MG63 (cell line): ENCODE data around the gene DELE1. TPM values are rescaled to one million over a fixed set of nuclear protein-coding genes. Genes with fewer than 3 reads are reported as not detected.
"Not testable (repeated sequence)": the region's sequence is repeated elsewhere in the genome, so short reads cannot be mapped to it uniquely, and the experiment has no call there.

Source experiments
- DNase-seq: peaks from one replicate; pipeline ENCODE4 v3.0.0-alpha.2; 2020
- H3K27me3 ChIP-seq: fragments of 250-450 bp; sonication (Bioruptor Pico); 2 replicates; pipeline ENCODE4 v1.5.1; 2020; ENCODE audit warnings: mild to moderate bottlenecking, moderate library complexity
- H3K36me3 ChIP-seq: fragments of 250-450 bp; sonication (Bioruptor Pico); 2 replicates; pipeline ENCODE4 v1.5.1; 2020; ENCODE audit warnings: mild to moderate bottlenecking, moderate library complexity
- H3K4me3 ChIP-seq: fragments of 250-450 bp; sonication (Bioruptor Pico); 2 replicates; pipeline ENCODE4 v1.5.1; 2020; ENCODE audit warnings: mild to moderate bottlenecking, moderate library complexity
- H3K9me3 ChIP-seq: fragments of 250-450 bp; sonication (Bioruptor Pico); 2 replicates; pipeline ENCODE4 v1.5.1; 2020; ENCODE audit warnings: mild to moderate bottlenecking, moderate library complexity
- total RNA-seq: library from RNA; depleted of rRNA; stranded (reverse); fragments of >200 nt; shearing (Covaris generic); gene quantifications from 2 replicates; pipeline ENCODE4 v1.2.3, GENCODE V29; 2014; ENCODE audit warnings: low replicate concordance

The DELE1 gene
- total RNA-seq, 1 experiment from 2014 or later: 95.9 TPM

GRCh38 chr5:141882594-141883183 is 41.0 kb upstream of the DELE1 start:
- DNase-seq: no peak
- Histone ChIP-seq H3K27me3 (peaks cover 62% of the 10 kb centered on the region), H3K36me3 (no peaks in the 10 kb centered on the region), H3K9me3 (no peaks in the 10 kb centered on the region; the same call in 1 of the 2 replicates), H3K4me3 (no peak overlapping the region)

GRCh38 chr5:141883184-141883891 is 40.3 kb upstream of the DELE1 start:
- no peaks in the 10 kb centered on the region; the same call in 1 of the 2 replicates for H3K9me3 ChIP-seq
- H3K36me3 ChIP-seq: no peaks in the 10 kb centered on the region
- DNase-seq: peak; percentile 53
- H3K4me3 ChIP-seq: no peak overlapping the region
- peaks cover 58% of the 10 kb centered on the region for H3K27me3 ChIP-seq

- DNase-seq: no peak
- H3K36me3 ChIP-seq: no peaks in the 10 kb centered on the region
- H3K27me3 ChIP-seq: peaks cover 53% of the 10 kb centered on the region
- H3K4me3 ChIP-seq: no peak overlapping the region
- no peaks in the 10 kb centered on the region; the same call in 1 of the 2 replicates for H3K9me3 ChIP-seq
Measured at GRCh38 chr5:141883892-141884318, 39.8 kb upstream of the DELE1 start.

- H3K27me3 ChIP-seq: peaks cover 17% of the 10 kb centered on the region
- H3K9me3 ChIP-seq: no peaks in the 10 kb centered on the region; the same call in 1 of the 2 replicates
- H3K36me3 ChIP-seq: no peaks in the 10 kb centered on the region
- H3K4me3 ChIP-seq: no peak overlapping the region
- DNase-seq: no peak
Measured at GRCh38 chr5:141889282-141889871, 34.3 kb upstream of the DELE1 start.

GRCh38 chr5:141890429-141890828 is 33.2 kb upstream of the DELE1 start:
- H3K27me3 ChIP-seq, H3K4me3 ChIP-seq, H3K36me3 ChIP-seq, H3K9me3 ChIP-seq, DNase-seq: not testable (repeated sequence)

GRCh38 chr5:141897425-141897824 is 26.2 kb upstream of the DELE1 start:
- no peaks in the 10 kb centered on the region for H3K27me3 ChIP-seq
- no peak for DNase-seq
- H3K9me3 ChIP-seq: no peaks in the 10 kb centered on the region
- H3K4me3 ChIP-seq: no peak overlapping the region
- H3K36me3 ChIP-seq: no peaks in the 10 kb centered on the region

GRCh38 chr5:141898448-141899049 is 25.1 kb upstream of the DELE1 start:
- no peaks in the 10 kb centered on the region for H3K9me3 ChIP-seq

GRCh38 chr5:141902015-141902814 is 21.5 kb upstream of the DELE1 start:
- Histone ChIP-seq H3K9me3 (no peaks in the 10 kb centered on the region), H3K36me3 (no peaks in the 10 kb centered on the region), H3K27me3 (no peaks in the 10 kb centered on the region), H3K4me3 (no peak overlapping the region)
- DNase-seq: no peak

More at GRCh38 chr5:141898448-141899049, 25.1 kb upstream of the DELE1 start:
- Histone ChIP-seq H3K36me3 (no peaks in the 10 kb centered on the region), H3K27me3 (no peaks in the 10 kb centered on the region), H3K4me3 (no peak overlapping the region)
- DNase-seq: no peak

GRCh38 chr5:141903261-141903660 is 20.4 kb upstream of the DELE1 start:
- DNase-seq: no peak
- no peak overlapping the region for H3K4me3 ChIP-seq
- H3K36me3 ChIP-seq: no peaks in the 10 kb centered on the region
- H3K27me3 ChIP-seq: no peaks in the 10 kb centered on the region
- H3K9me3 ChIP-seq: no peaks in the 10 kb centered on the region

GRCh38 chr5:141904551-141904950 is 19.1 kb upstream of the DELE1 start:
- H3K9me3 ChIP-seq: 0 out of 2 replicates have a peak, but pooled peaks cover 2% of the 10 kb centered on the region
- no peak overlapping the region for H3K4me3 ChIP-seq
- H3K36me3 ChIP-seq: no peaks in the 10 kb centered on the region
- H3K27me3 ChIP-seq: no peaks in the 10 kb centered on the region
- DNase-seq: no peak

GRCh38 chr5:141906517-141906916 is 17.2 kb upstream of the DELE1 start:
- Histone ChIP-seq H3K27me3 (no peaks in the 10 kb centered on the region), H3K36me3 (no peaks in the 10 kb centered on the region), H3K4me3 (no peak overlapping the region), H3K9me3 (0 out of 2 replicates have a peak, but pooled peaks cover 2% of the 10 kb centered on the region)
- DNase-seq: no peak

GRCh38 chr5:141906972-141907371 is 16.7 kb upstream of the DELE1 start:
- H3K4me3 ChIP-seq: no peak overlapping the region
- no peaks in the 10 kb centered on the region for H3K36me3 ChIP-seq
- DNase-seq: no peak
- H3K27me3 ChIP-seq: no peaks in the 10 kb centered on the region
- H3K9me3 ChIP-seq: 0 out of 2 replicates have a peak, but pooled peaks cover 2% of the 10 kb centered on the region

- H3K9me3 ChIP-seq: 0 out of 2 replicates have a peak, but pooled peaks cover 2% of the 10 kb centered on the region
- no peaks in the 10 kb centered on the region for H3K27me3 ChIP-seq
- no peak overlapping the region for H3K4me3 ChIP-seq
- DNase-seq: no peak
- H3K36me3 ChIP-seq: no peaks in the 10 kb centered on the region
Measured at GRCh38 chr5:141908796-141909195, 14.9 kb upstream of the DELE1 start.

GRCh38 chr5:141909212-141909611 is 14.5 kb upstream of the DELE1 start:
- DNase-seq: no peak
- H3K4me3 ChIP-seq: no peak overlapping the region
- H3K9me3 ChIP-seq: 0 out of 2 replicates have a peak, but pooled peaks cover 2% of the 10 kb centered on the region
- H3K27me3 ChIP-seq: no peaks in the 10 kb centered on the region
- no peaks in the 10 kb centered on the region for H3K36me3 ChIP-seq

GRCh38 chr5:141910271-141910673 is 13.4 kb upstream of the DELE1 start:
- peak; percentile 98 for DNase-seq
- Histone ChIP-seq H3K9me3 (0 out of 2 replicates have a peak, but pooled peaks cover 2% of the 10 kb centered on the region), H3K27me3 (no peaks in the 10 kb centered on the region), H3K36me3 (no peaks in the 10 kb centered on the region), H3K4me3 (no peak overlapping the region)

- no peaks in the 10 kb centered on the region for H3K27me3 ChIP-seq
- no peaks in the 10 kb centered on the region for H3K36me3 ChIP-seq
- no peak for DNase-seq
- 0 out of 2 replicates have a peak, but pooled peaks cover 2% of the 10 kb centered on the region for H3K9me3 ChIP-seq
- H3K4me3 ChIP-seq: no peak overlapping the region
Measured at GRCh38 chr5:141913560-141914198, 10.0 kb upstream of the DELE1 start.
